ENCODE measurements around the gene MYOCOS.
A peak's percentile ranks its signal among the peaks of the same experiment; 100 is the strongest.

Gene MYOCOS

DNA sequence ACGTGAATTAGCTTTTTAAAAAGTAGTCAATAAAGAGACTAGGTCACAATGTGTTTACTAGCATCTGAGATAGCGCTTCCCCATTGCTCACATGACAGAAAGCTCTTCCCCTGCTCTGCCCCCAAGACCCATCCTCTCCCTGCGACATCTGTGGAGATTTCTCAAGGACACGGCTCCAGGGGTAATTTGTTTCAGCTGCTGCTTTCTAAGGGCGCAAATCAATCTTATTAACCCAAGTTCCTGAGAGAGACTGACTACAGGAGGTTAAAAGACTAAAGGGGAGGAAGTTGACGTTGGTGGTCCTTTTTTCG, at the start of gene MYOCOS:
MYOCOS (plus strand) TSS at position 92 of the 311 bp plus-strand sequence. CDS start 1,641 bp downstream, outside the sequence.
- Histone ChIP-seq H3K4me3 (ENCODE audit: low read depth, low read length) (no peak within 1 kb of the TSS), H3K36me3 (replicated peaks) (no peaks in the 10 kb centered on the region), H3K27me3 (replicated peaks) (no peaks in the 10 kb centered on the region), H3K27ac (no peak within 1 kb of the TSS)
- in situ Hi-C loops (cut with HindIII; ENCODE audit: low pct_ligation_motif_present, low sequenced_read_pairs) = no loop called here
- no peak for TF ChIP-seq CTCF (IDR thresholded peaks at IDR 0.05; ENCODE audit: low read depth, low read length, missing control alignments)
- no peak for DNase-seq

- Histone ChIP-seq H3K27me3 (replicated peaks) (no peaks in the 10 kb centered on the region), H3K27ac (no peak overlapping the region), H3K4me3 (ENCODE audit: low read depth, low read length) (no peak overlapping the region), H3K36me3 (replicated peaks) (peaks cover 52% of the 10 kb centered on the region)
- no peak for DNase-seq
- in situ Hi-C loops (cut with HindIII; ENCODE audit: low pct_ligation_motif_present, low sequenced_read_pairs) = no loop called here
- TF ChIP-seq CTCF (IDR thresholded peaks at IDR 0.05; ENCODE audit: low read depth, low read length, missing control alignments) = no peak
Measured at GRCh38 chr1:171576144-171576543, 45.9 kb upstream of the MYOCOS start.

DNA sequence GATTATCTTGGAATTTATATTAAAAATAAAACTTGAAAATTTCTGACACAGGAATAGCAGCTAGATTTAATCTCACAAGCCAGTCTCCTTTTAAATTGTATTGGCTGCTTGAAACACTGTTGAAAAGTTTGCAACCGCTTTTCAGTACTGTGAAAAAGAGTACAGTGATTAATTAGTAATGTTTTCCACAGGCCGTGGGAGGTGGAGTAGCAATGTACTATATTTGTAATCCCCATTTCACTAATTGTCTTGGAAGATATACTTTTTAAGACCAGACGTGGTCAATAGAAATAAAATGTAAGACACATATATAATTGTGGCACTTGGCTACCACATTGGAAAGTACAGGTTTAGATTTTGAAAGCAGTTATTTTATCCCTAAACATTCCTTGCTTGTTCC, 40.8 kb upstream of the MYOCOS start:
- peaks cover 59% of the 10 kb centered on the region for H3K36me3 ChIP-seq (replicated peaks)
- no peak for TF ChIP-seq CTCF (IDR thresholded peaks at IDR 0.05; ENCODE audit: low read depth, low read length, missing control alignments)
- DNase-seq = no peak
- no peak overlapping the region for H3K4me3 ChIP-seq (ENCODE audit: low read depth, low read length)
- in situ Hi-C loops (cut with HindIII; ENCODE audit: low pct_ligation_motif_present, low sequenced_read_pairs) = no loop called here
- no peaks in the 10 kb centered on the region for H3K27me3 ChIP-seq (replicated peaks)
- H3K27ac ChIP-seq = no peak overlapping the region

- no peak for TF ChIP-seq CTCF (IDR thresholded peaks at IDR 0.05; ENCODE audit: low read depth, low read length, missing control alignments)
- DNase-seq = no peak
- in situ Hi-C loops (cut with HindIII; ENCODE audit: low pct_ligation_motif_present, low sequenced_read_pairs) = no loop called here
- no peak overlapping the region for H3K4me3 ChIP-seq (ENCODE audit: low read depth, low read length)
- H3K36me3 ChIP-seq (replicated peaks) = peaks cover 59% of the 10 kb centered on the region
- H3K27me3 ChIP-seq (replicated peaks) = no peaks in the 10 kb centered on the region
- H3K27ac ChIP-seq = no peak overlapping the region
Measured at GRCh38 chr1:171581766-171582165, 40.3 kb upstream of the MYOCOS start.

DNA sequence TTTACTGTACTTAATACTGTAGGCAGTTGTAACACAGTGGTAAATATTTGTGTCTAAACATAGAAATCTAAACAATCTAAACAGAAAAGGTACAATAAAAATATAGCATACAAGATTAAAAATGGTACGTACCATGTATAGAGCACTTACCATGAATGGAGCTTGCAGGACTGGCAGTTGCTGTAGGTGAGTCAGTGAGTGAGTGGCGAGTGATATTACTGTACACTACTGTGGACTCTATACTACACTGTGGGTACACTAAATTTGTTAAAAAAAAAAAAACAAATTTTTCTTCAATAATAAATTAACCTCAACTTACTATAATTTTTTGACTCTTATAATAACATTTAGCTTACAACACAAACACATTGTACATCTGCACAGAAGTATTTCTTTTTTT, 39.5 kb upstream of the MYOCOS start:
- Histone ChIP-seq H3K36me3 (replicated peaks) (peaks cover 59% of the 10 kb centered on the region), H3K27me3 (replicated peaks) (no peaks in the 10 kb centered on the region), H3K4me3 (ENCODE audit: low read depth, low read length) (no peak overlapping the region), H3K27ac (no peak overlapping the region)
- no peak for DNase-seq
- in situ Hi-C loops (cut with HindIII; ENCODE audit: low pct_ligation_motif_present, low sequenced_read_pairs) = no loop called here
- TF ChIP-seq CTCF (IDR thresholded peaks at IDR 0.05; ENCODE audit: low read depth, low read length, missing control alignments) = no peak

- H3K4me3 ChIP-seq (ENCODE audit: low read depth, low read length) = no peak overlapping the region
- H3K27ac ChIP-seq = peak overlapping the region; percentile 20
- peaks cover 59% of the 10 kb centered on the region for H3K36me3 ChIP-seq (replicated peaks)
- TF ChIP-seq CTCF (IDR thresholded peaks at IDR 0.05; ENCODE audit: low read depth, low read length, missing control alignments) = no peak
- no peaks in the 10 kb centered on the region for H3K27me3 ChIP-seq (replicated peaks)
- in situ Hi-C loops (cut with HindIII; ENCODE audit: low pct_ligation_motif_present, low sequenced_read_pairs) = no loop called here
- DNase-seq = no peak
Measured at GRCh38 chr1:171583591-171584201, 38.3 kb upstream of the MYOCOS start.

Measured in brain microvascular endothelial cell (primary cell).